Gastrocnemius medialis (tissue), 4 donors: ENCODE measurements around the gene IL16.

Source experiments
- POLR2A ChIP-seq, 2 donors: fragments of 450-650 bp; IDR thresholded peaks; one replicate each; pipeline ENCODE4 v1.6.1; 2017; ENCODE audit warnings: antibody characterized with exemption in 2 of 2, mild to moderate bottlenecking in 2 of 2, moderate library complexity in 2 of 2
- TF ChIP-seq, protein P1 (sequence below), 5 experiments: fragments of 450-650 bp in 3 of 5; fragments of 200-600 bp in 2 of 5; sonication (generic) in 2 of 5; IDR thresholded peaks in 4 of 5; conservative IDR thresholded peaks in 1 of 5; 1 replicate in 4 of 5; 2 replicates in 1 of 5; pipeline ENCODE4 v1.5.1; 2016 to 2019; ENCODE audit warnings: antibody characterized with exemption in 5 of 5, mild to moderate bottlenecking in 3 of 5, moderate library complexity in 3 of 5

DNA sequence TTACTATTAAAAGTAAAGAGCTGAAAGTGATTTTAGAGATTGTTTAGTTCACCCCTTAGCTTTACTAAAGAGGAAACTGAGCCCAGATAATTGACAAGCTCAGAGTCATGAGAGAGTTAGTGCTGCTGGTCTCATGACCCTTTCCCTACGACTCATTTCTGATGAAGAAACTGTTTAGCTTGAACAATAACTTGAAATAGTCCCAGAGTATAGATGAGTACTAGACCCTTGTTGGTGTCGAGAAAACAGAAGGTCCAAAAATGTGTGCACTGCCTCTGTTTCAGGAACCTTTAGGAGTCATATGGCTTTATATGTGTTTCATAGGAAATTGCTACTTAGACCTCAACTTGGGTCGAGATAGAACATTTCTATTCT, 58.2 kb downstream of the IL16 start:
- TF ChIP-seq, protein P1, sequence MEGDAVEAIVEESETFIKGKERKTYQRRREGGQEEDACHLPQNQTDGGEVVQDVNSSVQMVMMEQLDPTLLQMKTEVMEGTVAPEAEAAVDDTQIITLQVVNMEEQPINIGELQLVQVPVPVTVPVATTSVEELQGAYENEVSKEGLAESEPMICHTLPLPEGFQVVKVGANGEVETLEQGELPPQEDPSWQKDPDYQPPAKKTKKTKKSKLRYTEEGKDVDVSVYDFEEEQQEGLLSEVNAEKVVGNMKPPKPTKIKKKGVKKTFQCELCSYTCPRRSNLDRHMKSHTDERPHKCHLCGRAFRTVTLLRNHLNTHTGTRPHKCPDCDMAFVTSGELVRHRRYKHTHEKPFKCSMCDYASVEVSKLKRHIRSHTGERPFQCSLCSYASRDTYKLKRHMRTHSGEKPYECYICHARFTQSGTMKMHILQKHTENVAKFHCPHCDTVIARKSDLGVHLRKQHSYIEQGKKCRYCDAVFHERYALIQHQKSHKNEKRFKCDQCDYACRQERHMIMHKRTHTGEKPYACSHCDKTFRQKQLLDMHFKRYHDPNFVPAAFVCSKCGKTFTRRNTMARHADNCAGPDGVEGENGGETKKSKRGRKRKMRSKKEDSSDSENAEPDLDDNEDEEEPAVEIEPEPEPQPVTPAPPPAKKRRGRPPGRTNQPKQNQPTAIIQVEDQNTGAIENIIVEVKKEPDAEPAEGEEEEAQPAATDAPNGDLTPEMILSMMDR (IDR thresholded peaks at IDR 0.05 in 4 of 5, conservative IDR thresholded peaks at IDR 0.05 in 1 of 5) = no peak
- no peak for TF ChIP-seq POLR2A (IDR thresholded peaks at IDR 0.05)
